Peyer's patch (tissue), 4 donors: ENCODE measurements around the gene CAPS2. TPM values are rescaled to one million over a fixed set of nuclear protein-coding genes. Genes with fewer than 3 reads are reported as not detected.

Source experiments
- DNase-seq, 3 donors: peaks; one replicate each; pipeline ENCODE4 v3.0.0-alpha.2; 2017 to 2019
- H3K27ac ChIP-seq, 4 donors: fragments of 200-600 bp; sonication (generic); one replicate each; pipeline ENCODE4 v1.5.1; 2016 to 2019
- H3K27me3 ChIP-seq, 2 donors: fragments of 200-600 bp; sonication (generic); one replicate each; pipeline ENCODE4 v1.5.1; 2019
- H3K36me3 ChIP-seq, 3 donors: fragments of 200-600 bp; sonication (generic); one replicate each; pipeline ENCODE4 v1.5.1; 2016 to 2019
- H3K4me1 ChIP-seq, 4 donors: fragments of 200-600 bp; sonication (generic); one replicate each; pipeline ENCODE4 v1.5.1; 2016 to 2019
- H3K4me3 ChIP-seq, 4 donors: fragments of 200-600 bp; sonication (generic); 1 replicate in 3 of 4; 2 replicates in 1 of 4; pipeline ENCODE4 v1.5.1; 2016 to 2019; ENCODE audit warnings: mild to moderate bottlenecking in 1 of 4
- H3K9me3 ChIP-seq, 4 donors: fragments of 200-600 bp; sonication (generic); one replicate each; pipeline ENCODE4 v1.5.1; 2016 to 2019; ENCODE audit warnings: mild to moderate bottlenecking in 1 of 4
- POLR2A ChIP-seq, 2 donors: fragments of 450-650 bp; IDR thresholded peaks; one replicate each; pipeline ENCODE4 v1.5.1; 2017; ENCODE audit warnings: antibody characterized with exemption in 2 of 2, mild to moderate bottlenecking in 2 of 2, moderate library complexity in 2 of 2
- total RNA-seq, 4 donors: library from RNA; depleted of rRNA; stranded (reverse); fragments of >200 nt; gene quantifications; one replicate each; pipeline ENCODE4 v1.1.0, GENCODE V29; 2016
- TF ChIP-seq, protein P1 (sequence below), 6 experiments: fragments of 450-650 bp in 4 of 6; fragments of 200-600 bp in 2 of 6; sonication (generic) in 1 of 6; IDR thresholded peaks; one replicate each; pipeline ENCODE4 v1.5.1; 2017 to 2019; ENCODE audit warnings: antibody characterized with exemption in 6 of 6, mild to moderate bottlenecking in 3 of 6, moderate library complexity in 1 of 6

The CAPS2 gene
- total RNA-seq, 4 donors from 2014 or later = 10.2 to 22.3 (median 16.0) TPM

DNA sequence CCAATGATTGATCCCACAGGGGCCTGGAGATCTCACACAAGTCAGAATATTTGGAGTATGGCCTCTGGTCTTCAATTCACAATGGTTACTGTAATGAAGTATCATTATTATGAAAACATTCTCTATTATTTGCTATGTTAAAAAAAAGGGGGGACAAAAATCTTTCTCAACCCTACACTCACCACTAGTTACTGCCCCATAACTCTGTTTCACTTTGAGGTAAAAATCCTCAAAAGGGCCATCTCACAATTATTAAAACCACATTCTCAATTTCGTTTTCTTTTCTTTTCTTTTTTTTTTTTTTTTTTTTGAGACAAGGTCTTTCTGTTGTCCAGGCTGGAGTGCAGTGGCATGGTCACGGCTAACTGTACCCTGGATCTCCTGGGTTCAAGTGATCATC lies 60.9 kb downstream of the CAPS2 start:
- H3K4me1 ChIP-seq = no peaks in the 10 kb centered on the region
- H3K9me3 ChIP-seq = no peaks in the 10 kb centered on the region
- TF ChIP-seq POLR2A (IDR thresholded peaks at IDR 0.05) = no peak
- TF ChIP-seq, protein P1, sequence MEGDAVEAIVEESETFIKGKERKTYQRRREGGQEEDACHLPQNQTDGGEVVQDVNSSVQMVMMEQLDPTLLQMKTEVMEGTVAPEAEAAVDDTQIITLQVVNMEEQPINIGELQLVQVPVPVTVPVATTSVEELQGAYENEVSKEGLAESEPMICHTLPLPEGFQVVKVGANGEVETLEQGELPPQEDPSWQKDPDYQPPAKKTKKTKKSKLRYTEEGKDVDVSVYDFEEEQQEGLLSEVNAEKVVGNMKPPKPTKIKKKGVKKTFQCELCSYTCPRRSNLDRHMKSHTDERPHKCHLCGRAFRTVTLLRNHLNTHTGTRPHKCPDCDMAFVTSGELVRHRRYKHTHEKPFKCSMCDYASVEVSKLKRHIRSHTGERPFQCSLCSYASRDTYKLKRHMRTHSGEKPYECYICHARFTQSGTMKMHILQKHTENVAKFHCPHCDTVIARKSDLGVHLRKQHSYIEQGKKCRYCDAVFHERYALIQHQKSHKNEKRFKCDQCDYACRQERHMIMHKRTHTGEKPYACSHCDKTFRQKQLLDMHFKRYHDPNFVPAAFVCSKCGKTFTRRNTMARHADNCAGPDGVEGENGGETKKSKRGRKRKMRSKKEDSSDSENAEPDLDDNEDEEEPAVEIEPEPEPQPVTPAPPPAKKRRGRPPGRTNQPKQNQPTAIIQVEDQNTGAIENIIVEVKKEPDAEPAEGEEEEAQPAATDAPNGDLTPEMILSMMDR (IDR thresholded peaks at IDR 0.05) = no peak
- no peak for DNase-seq
- no peaks in the 10 kb centered on the region for H3K27me3 ChIP-seq
- no peaks in the 10 kb centered on the region for H3K36me3 ChIP-seq
- H3K27ac ChIP-seq = no peak overlapping the region
- H3K4me3 ChIP-seq = no peak overlapping the region

DNA sequence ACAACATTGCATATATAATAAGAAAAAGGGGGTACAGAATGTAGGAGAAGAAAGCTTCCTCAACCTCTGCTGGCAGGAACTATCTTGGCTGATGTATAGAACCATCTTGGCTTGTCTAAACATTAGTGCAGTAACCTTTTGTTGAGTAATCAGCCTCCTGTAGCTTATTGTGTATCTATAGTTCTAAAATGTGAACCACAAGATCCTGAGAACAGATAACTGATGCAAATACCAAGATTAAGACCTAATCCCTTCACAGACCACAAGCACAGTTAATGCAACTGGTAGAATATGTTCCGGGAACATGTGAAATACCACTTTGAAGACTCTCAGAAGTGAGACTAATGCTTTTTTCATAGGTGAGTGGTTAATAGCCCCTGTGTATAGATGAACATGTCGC lies 69.8 kb downstream of the CAPS2 start:
- H3K4me3 ChIP-seq = no peak overlapping the region
- H3K27me3 ChIP-seq = no peaks in the 10 kb centered on the region
- H3K4me1 ChIP-seq = no peaks in the 10 kb centered on the region
- no peak overlapping the region for H3K27ac ChIP-seq
- no peak for DNase-seq
- no peaks in the 10 kb centered on the region for H3K9me3 ChIP-seq
- H3K36me3 ChIP-seq = no peaks in the 10 kb centered on the region
- TF ChIP-seq, protein P1 (IDR thresholded peaks at IDR 0.05) = no peak
- TF ChIP-seq POLR2A (IDR thresholded peaks at IDR 0.05) = no peak

DNA sequence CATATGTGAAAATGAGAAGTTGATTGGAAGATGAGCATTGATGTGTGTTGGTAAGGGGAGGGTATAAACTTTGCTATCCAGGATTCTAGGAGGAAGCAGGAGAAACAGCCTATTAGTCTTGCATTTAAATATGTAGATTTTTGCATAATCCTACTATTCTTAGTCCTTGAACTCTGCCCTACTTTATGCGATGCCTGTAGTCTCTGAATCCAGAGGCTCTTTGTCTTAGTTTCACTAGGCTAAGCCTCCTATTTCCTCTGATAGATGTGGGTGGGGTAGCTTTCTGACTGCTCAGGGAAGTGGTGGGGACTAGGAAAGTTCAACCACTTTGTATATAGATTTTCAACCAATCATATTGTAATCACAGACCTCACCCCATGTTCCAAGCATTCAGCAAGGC lies 71.0 kb downstream of the CAPS2 start:
- TF ChIP-seq, protein P1 (IDR thresholded peaks at IDR 0.05) = no peak
- TF ChIP-seq POLR2A (IDR thresholded peaks at IDR 0.05) = no peak
- Histone ChIP-seq H3K27me3 (no peaks in the 10 kb centered on the region), H3K9me3 (no peaks in the 10 kb centered on the region), H3K4me3 (no peak overlapping the region), H3K4me1 (no peaks in the 10 kb centered on the region), H3K36me3 (no peaks in the 10 kb centered on the region), H3K27ac (no peak overlapping the region)
- DNase-seq = no peak

DNA sequence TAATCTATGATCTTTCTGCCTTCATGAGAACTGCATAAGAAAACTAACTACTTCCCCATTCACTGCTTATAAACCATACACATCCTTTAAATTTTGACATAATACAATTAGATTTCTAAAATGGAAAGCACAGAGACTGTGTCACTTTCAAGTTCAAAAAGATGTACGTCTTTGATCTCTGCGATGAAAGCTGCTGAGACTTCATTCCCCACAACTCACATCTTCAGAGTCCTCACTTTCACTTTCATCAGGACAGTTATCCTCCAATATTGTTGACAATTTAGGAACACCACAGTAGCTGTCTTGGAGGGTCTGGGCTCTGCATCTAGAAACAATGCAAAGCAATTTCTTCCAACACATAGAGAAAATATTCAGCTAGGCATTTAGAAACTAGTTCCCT lies 72.6 kb downstream of the CAPS2 start:
- DNase-seq = no peak
- TF ChIP-seq POLR2A (IDR thresholded peaks at IDR 0.05) = no peak
- TF ChIP-seq, protein P1 (IDR thresholded peaks at IDR 0.05) = no peak
- Histone ChIP-seq H3K27me3 (no peaks in the 10 kb centered on the region), H3K36me3 (no peaks in the 10 kb centered on the region), H3K27ac (no peak overlapping the region), H3K4me3 (no peak overlapping the region), H3K4me1 (no peaks in the 10 kb centered on the region), H3K9me3 (no peaks in the 10 kb centered on the region)

DNA sequence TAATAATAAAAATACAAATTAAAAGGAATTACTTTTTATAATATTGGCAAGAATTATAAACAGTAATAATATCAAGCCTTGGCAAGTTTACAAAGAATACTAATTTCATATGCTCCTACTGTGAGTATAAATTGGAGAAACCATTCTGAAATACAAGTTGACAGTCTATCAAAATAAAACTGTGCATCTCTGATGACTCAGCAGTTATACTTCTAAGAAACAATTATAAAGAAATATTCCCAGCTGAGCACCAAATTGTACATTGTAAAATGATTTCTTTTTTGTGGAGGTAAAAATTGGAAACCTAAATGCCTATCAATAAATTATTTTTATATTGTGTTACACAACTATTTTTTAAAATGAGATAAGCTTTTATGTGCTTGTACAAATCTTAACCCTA lies 85.0 kb downstream of the CAPS2 start:
- no peak for DNase-seq

More for the DNA sequence above, 85.0 kb downstream of the CAPS2 start:
- no peak overlapping the region for H3K4me3 ChIP-seq
- no peaks in the 10 kb centered on the region for H3K4me1 ChIP-seq
- H3K9me3 ChIP-seq = no peaks in the 10 kb centered on the region
- H3K36me3 ChIP-seq = no peaks in the 10 kb centered on the region
- no peak overlapping the region for H3K27ac ChIP-seq
- H3K27me3 ChIP-seq = no peaks in the 10 kb centered on the region
- TF ChIP-seq, protein P1 (IDR thresholded peaks at IDR 0.05) = no peak
- TF ChIP-seq POLR2A (IDR thresholded peaks at IDR 0.05) = no peak
